Hepatocyte (in vitro differentiated cells): ENCODE results near the gene TMCC1. TPM values are rescaled to one million over a fixed set of nuclear protein-coding genes. Genes with fewer than 3 reads are reported as not detected.
"Not testable (repeated sequence)": the region's sequence is repeated elsewhere in the genome, so short reads cannot be mapped to it uniquely, and the experiment has no call there.

ENCODE experiments used
- DNase-seq: peaks from one replicate; pipeline ENCODE4 v3.0.0-alpha.2; 2016; ENCODE audit warnings: low spot score
- H2AFZ ChIP-seq: fragments of 200-600 bp; sonication (generic); 2 replicates; pipeline ENCODE4 v1.6.0; 2016; ENCODE audit warnings: antibody characterized with exemption, mild to moderate bottlenecking
- H3K27ac ChIP-seq: fragments of 200-600 bp; sonication (generic); 2 replicates; pipeline ENCODE4 v1.5.1; 2016; ENCODE audit warnings: mild to moderate bottlenecking
- H3K27me3 ChIP-seq: fragments of 200-600 bp; sonication (generic); 2 replicates; pipeline ENCODE4 v1.6.1; 2016
- H3K36me3 ChIP-seq: fragments of 200-600 bp; sonication (generic); replicated peaks from 2 replicates; pipeline ENCODE4 v1.5.1; 2016; ENCODE audit warnings: low read depth; ENCODE audit not compliant: insufficient read depth
- H3K4me1 ChIP-seq: fragments of 200-600 bp; sonication (generic); 2 replicates; pipeline ENCODE4 v1.5.1; 2016; ENCODE audit warnings: mild to moderate bottlenecking, moderate library complexity; ENCODE audit not compliant: insufficient read depth
- H3K4me2 ChIP-seq: fragments of 200-600 bp; sonication (generic); 2 replicates; pipeline ENCODE4 v1.6.0; 2016
- H3K4me3 ChIP-seq: fragments of 200-600 bp; sonication (generic); 2 replicates; pipeline ENCODE4 v1.5.1; 2016; ENCODE audit warnings: mild to moderate bottlenecking
- H3K79me2 ChIP-seq: fragments of 200-600 bp; sonication (generic); 2 replicates; pipeline ENCODE4 v1.6.0; 2017; ENCODE audit warnings: mild to moderate bottlenecking
- H3K9me2 ChIP-seq: fragments of 200-600 bp; sonication (generic); replicated peaks from 2 replicates; pipeline ENCODE4 v1.6.0; 2017; ENCODE audit warnings: mild to moderate bottlenecking; ENCODE audit not compliant: insufficient read depth
- H3K9me3 ChIP-seq: fragments of 200-600 bp; sonication (generic); 2 replicates; pipeline ENCODE4 v1.5.1; 2016; ENCODE audit warnings: low read depth, mild to moderate bottlenecking
- H4K20me1 ChIP-seq: fragments of 200-600 bp; sonication (generic); 2 replicates; pipeline ENCODE4 v1.6.0; 2016; ENCODE audit warnings: mild to moderate bottlenecking; ENCODE audit not compliant: insufficient read depth, poor library complexity, severe bottlenecking
- EZH2 ChIP-seq: fragments of 200-600 bp; sonication (generic); IDR thresholded peaks from 2 replicates; pipeline ENCODE4 v1.6.1; 2016; ENCODE audit warnings: antibody characterized with exemption, mild to moderate bottlenecking, borderline replicate concordance
- EZH2phosphoT487 ChIP-seq: fragments of 200-600 bp; sonication (generic); IDR thresholded peaks from one replicate; pipeline ENCODE4 v1.6.1; 2018; ENCODE audit warnings: antibody characterized with exemption, mild to moderate bottlenecking, low read depth, moderate library complexity; ENCODE audit not compliant: unreplicated experiment, severe bottlenecking
- WGBS: methylation state at CpG from one replicate; pipeline ENCODE4 v1.1.6; 2016; ENCODE audit warnings: low lambda C conversion rate; ENCODE audit errors: missing lambda C conversion rate; 5-methylcytosine and 5-hydroxymethylcytosine counted together
- polyA plus RNA-seq: library from polyadenylated mRNA; unstranded; fragments of >200 nt; fragmentation: Nextera tagmentation; extraction: Ambion mirVana; gene quantifications from 2 replicates; pipeline ENCODE4 v1.2.1, GENCODE V29; 2016
- total RNA-seq: library from RNA; depleted of rRNA; stranded (reverse); fragments of >200 nt; gene quantifications from 2 replicates; pipeline ENCODE4 v1.2.3, GENCODE V29; 2014
- TF ChIP-seq, protein P1 (sequence below): fragments of 200-600 bp; sonication (generic); IDR thresholded peaks from 2 replicates; pipeline ENCODE4 v1.5.1; 2016; ENCODE audit warnings: antibody characterized with exemption, mild to moderate bottlenecking; ENCODE audit not compliant: poor library complexity

Gene TMCC1
- total and polyA plus RNA-seq, 2 experiments from 2014 or later: 7.0 to 17.3 TPM

DNA sequence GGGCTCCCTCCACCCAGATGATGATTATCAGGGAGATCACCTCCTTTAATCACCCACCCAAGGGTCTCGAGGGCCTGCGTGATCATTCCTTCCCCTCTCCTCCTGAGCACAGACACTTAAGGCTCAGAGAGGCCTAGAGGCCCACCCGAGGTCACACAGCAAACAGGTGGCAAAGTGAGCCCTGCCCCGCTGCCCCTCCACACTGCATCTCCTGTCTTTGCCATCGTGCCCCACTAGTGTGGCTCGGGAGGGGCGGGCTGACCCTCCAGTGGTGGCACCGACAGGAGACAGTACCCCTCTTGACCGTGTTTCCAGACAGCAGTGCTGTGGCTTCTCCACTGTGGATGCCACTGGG, 282.1 kb downstream of the TMCC1 start:
- no peaks in the 10 kb centered on the region for H3K36me3 ChIP-seq
- H4K20me1 ChIP-seq: no peaks in the 10 kb centered on the region
- H3K9me2 ChIP-seq: no peaks in the 10 kb centered on the region
- H3K4me1 ChIP-seq: peaks cover 15% of the 10 kb centered on the region
- H3K27me3 ChIP-seq: no peaks in the 10 kb centered on the region
- no peaks in the 10 kb centered on the region for H3K9me3 ChIP-seq
- 90% methylated on average over 9 of the region's 9 CpGs for WGBS
- no peak for TF ChIP-seq EZH2phosphoT487
- TF ChIP-seq EZH2: no peak
- TF ChIP-seq, protein P1, sequence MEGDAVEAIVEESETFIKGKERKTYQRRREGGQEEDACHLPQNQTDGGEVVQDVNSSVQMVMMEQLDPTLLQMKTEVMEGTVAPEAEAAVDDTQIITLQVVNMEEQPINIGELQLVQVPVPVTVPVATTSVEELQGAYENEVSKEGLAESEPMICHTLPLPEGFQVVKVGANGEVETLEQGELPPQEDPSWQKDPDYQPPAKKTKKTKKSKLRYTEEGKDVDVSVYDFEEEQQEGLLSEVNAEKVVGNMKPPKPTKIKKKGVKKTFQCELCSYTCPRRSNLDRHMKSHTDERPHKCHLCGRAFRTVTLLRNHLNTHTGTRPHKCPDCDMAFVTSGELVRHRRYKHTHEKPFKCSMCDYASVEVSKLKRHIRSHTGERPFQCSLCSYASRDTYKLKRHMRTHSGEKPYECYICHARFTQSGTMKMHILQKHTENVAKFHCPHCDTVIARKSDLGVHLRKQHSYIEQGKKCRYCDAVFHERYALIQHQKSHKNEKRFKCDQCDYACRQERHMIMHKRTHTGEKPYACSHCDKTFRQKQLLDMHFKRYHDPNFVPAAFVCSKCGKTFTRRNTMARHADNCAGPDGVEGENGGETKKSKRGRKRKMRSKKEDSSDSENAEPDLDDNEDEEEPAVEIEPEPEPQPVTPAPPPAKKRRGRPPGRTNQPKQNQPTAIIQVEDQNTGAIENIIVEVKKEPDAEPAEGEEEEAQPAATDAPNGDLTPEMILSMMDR: no peak
- H3K4me3 ChIP-seq: no peak overlapping the region
- H2AFZ ChIP-seq: no peak overlapping the region
- no peaks in the 10 kb centered on the region for H3K79me2 ChIP-seq
- H3K27ac ChIP-seq: no peak overlapping the region
- H3K4me2 ChIP-seq: no peak overlapping the region
- no peak for DNase-seq

DNA sequence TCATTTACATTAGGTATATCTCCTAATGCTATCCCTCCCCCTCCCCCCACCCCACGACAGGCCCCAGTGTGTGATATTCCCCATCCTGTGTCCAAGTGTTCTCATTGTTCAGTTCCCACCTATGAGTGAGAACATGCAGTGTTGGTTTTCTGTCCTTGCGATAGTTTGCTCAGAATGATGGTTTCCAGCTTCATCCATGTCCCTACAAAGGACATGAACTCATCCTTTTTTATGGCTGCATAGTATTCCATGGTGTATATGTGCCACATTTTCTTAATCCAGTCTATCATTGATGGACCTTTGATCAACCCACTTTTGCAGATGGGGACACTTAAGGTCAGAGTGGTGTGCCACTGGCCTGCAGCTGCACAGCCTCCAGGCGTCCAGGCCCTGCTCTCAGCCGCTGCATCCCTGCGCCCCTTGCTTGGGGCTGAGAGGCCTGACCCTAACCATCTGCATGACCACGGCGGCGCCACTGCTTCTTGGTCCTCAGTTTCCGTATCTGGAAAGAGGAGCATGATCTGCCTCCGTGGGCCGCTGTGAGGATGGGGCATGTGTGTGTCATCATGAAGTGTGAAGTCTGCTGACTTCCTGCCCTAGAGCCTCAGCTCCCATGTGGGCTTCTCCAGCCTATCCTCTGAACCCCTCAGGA, 282.6 kb downstream of the TMCC1 start:
- H3K27me3 ChIP-seq, H3K36me3 ChIP-seq, H3K4me3 ChIP-seq, H4K20me1 ChIP-seq, H3K9me3 ChIP-seq, H3K27ac ChIP-seq, H3K4me2 ChIP-seq, DNase-seq, H3K79me2 ChIP-seq, H3K9me2 ChIP-seq, H2AFZ ChIP-seq: not testable (repeated sequence)
- H3K4me1 ChIP-seq: peaks cover 16% of the 10 kb centered on the region
- 96% methylated on average over 11 of the region's 11 CpGs for WGBS

DNA sequence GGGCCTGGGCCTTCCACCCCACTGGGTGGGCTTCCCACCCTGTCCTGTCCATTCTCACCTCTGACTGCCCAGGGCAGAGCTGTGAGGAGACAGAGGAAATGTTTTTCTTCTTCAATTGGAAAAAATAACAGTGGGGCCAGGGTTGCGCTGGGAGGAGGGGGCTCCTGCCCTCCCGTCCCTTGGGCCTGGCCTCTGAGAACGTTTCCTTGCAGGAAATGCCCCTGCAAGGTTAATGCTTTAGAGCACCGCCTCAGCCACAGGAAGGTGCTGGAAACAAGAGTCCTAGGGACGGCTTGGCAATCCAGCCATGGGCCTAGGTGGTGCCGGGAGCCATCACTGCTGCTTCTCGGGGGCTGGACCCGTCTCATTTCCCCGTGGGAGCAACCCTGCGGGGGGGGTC, 283.2 kb downstream of the TMCC1 start:
- Histone ChIP-seq H3K36me3 (no peaks in the 10 kb centered on the region), H3K4me3 (no peak overlapping the region), H3K79me2 (peaks cover 4% of the 10 kb centered on the region), H3K9me2 (no peaks in the 10 kb centered on the region), H3K27ac (no peak overlapping the region), H4K20me1 (no peaks in the 10 kb centered on the region), H2AFZ (no peak overlapping the region), H3K27me3 (peaks cover 5% of the 10 kb centered on the region), H3K4me1 (peaks cover 18% of the 10 kb centered on the region), H3K9me3 (no peaks in the 10 kb centered on the region), H3K4me2 (no peak overlapping the region)
- DNase-seq: no peak
- WGBS: 68% methylated on average over 10 of the region's 10 CpGs
- TF ChIP-seq, protein P1: no peak
- no peak for TF ChIP-seq EZH2
- no peak for TF ChIP-seq EZH2phosphoT487

DNA sequence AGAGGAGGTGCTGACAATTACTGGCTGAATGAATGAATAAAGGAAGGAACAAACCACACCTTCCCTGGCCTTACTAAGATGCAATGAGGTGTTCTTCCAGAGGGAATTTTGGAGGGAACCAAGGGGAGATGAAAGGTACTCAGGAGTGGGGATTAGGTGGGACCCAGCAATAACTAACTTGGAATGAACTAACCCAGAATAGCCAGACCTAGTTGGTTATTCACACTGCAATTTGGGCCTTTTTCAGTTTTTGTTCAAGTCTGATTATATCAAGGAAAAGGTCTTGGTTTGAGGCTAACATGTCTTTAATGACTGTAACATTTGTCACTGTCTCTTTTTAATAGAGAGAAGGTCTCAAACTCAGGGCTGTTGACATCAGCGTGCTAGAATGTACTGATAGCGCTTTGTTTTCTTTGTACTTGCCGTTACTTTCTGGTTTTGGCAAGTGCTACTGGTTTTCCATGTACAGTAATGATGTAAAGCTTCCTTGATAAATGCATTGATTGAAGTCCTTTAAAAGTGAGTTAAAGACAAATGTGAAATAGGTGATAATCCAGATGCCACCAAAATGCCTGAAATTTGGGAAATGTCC, 283.8 kb downstream of the TMCC1 start:
- H3K27ac ChIP-seq: no peak overlapping the region
- no peaks in the 10 kb centered on the region for H3K9me2 ChIP-seq
- H3K79me2 ChIP-seq: peaks cover 7% of the 10 kb centered on the region
- peaks cover 7% of the 10 kb centered on the region for H3K27me3 ChIP-seq
- H4K20me1 ChIP-seq: no peaks in the 10 kb centered on the region
- H3K4me1 ChIP-seq: peaks cover 18% of the 10 kb centered on the region
- no peak for DNase-seq
- no peak overlapping the region for H3K4me2 ChIP-seq
- H3K9me3 ChIP-seq: no peaks in the 10 kb centered on the region
- WGBS: 65% methylated on average over 3 of the region's 3 CpGs
- H3K4me3 ChIP-seq: no peak overlapping the region
- no peaks in the 10 kb centered on the region for H3K36me3 ChIP-seq
- no peak overlapping the region for H2AFZ ChIP-seq
- TF ChIP-seq EZH2 (no peak), EZH2phosphoT487 (no peak)
- TF ChIP-seq, protein P1: no peak
